HG03342 (cell line): Measurements from ENCODE around the gene ADPRHL1.

Source experiments
- ATAC-seq: cut with Tn5 transposase; IDR thresholded peaks from one replicate; pipeline ENCODE4 v1.9.1; 2021; ENCODE audit warnings: mild to moderate bottlenecking, moderate library complexity; ENCODE audit not compliant: unreplicated experiment

The ADPRHL1 gene

GRCh38 chr13:113433391-113433916, 19.8 kb downstream of the ADPRHL1 start:
- ATAC-seq, result no peak

- ATAC-seq, result no peak
Measured at GRCh38 chr13:113432506-113433270, 20.6 kb downstream of the ADPRHL1 start.

GRCh38 chr13:113431171-113431570, 22.1 kb downstream of the ADPRHL1 start:
- ATAC-seq, result no peak

- ATAC-seq, result no peak
Measured at GRCh38 chr13:113430378-113431110, 22.7 kb downstream of the ADPRHL1 start.

- no peak for ATAC-seq
Measured at GRCh38 chr13:113429608-113429985, 23.7 kb downstream of the ADPRHL1 start.

GRCh38 chr13:113428871-113429607, 24.2 kb downstream of the ADPRHL1 start:
- ATAC-seq, result no peak

GRCh38 chr13:113428469-113428865, 24.8 kb downstream of the ADPRHL1 start:
- ATAC-seq, result no peak

GRCh38 chr13:113427562-113428468, 25.5 kb downstream of the ADPRHL1 start:
- ATAC-seq, result no peak

GRCh38 chr13:113426591-113426986, 26.7 kb downstream of the ADPRHL1 start:
- ATAC-seq, result no peak

GRCh38 chr13:113425941-113426590, 27.2 kb downstream of the ADPRHL1 start:
- no peak for ATAC-seq

- ATAC-seq, result no peak
Measured at GRCh38 chr13:113423520-113424163, 29.6 kb downstream of the ADPRHL1 start.

- ATAC-seq, result no peak
Measured at GRCh38 chr13:113422807-113423519, 30.3 kb downstream of the ADPRHL1 start.

- ATAC-seq, result no peak
Measured at GRCh38 chr13:113421673-113422270, 31.5 kb downstream of the ADPRHL1 start.

- ATAC-seq, result no peak
Measured at GRCh38 chr13:113420833-113421600, 32.3 kb downstream of the ADPRHL1 start.

GRCh38 chr13:113420232-113420631, 33.1 kb downstream of the ADPRHL1 start:
- no peak for ATAC-seq

- ATAC-seq, result no peak
Measured at GRCh38 chr13:113419531-113420193, 33.6 kb downstream of the ADPRHL1 start.

GRCh38 chr13:113418722-113419049, 34.6 kb downstream of the ADPRHL1 start:
- ATAC-seq, result no peak
